GM23338 (cell line): ENCODE results near the gene TPRKB. TPM values are rescaled to one million over a fixed set of nuclear protein-coding genes. Genes with fewer than 3 reads are reported as not detected.

Source experiments
- ATAC-seq: fragments of 200-7000 bp; cut with Tn5 transposase; 3 replicates; pipeline ENCODE4 v1.9.1; 2020
- DNase-seq: peaks from one replicate; pipeline ENCODE4 v3.0.0-alpha.2; 2015; ENCODE audit warnings: low spot score
- H2AFZ ChIP-seq: fragments of 200-600 bp; sonication (generic); 2 replicates; pipeline ENCODE4 v1.8.0; 2016; ENCODE audit warnings: antibody characterized with exemption, mild to moderate bottlenecking, moderate library complexity
- H3F3A ChIP-seq: fragments of 200-600 bp; sonication (generic); replicated peaks from 2 replicates; pipeline ENCODE4 v1.8.0; 2017; ENCODE audit warnings: antibody characterized with exemption, mixed run types, low read depth
- H3K27ac ChIP-seq: fragments of 200-600 bp; sonication (generic); 2 replicates; pipeline ENCODE4 v1.6.1; 2016; ENCODE audit warnings: low read depth
- H3K27me3 ChIP-seq: fragments of 200-600 bp; sonication (generic); 2 replicates; pipeline ENCODE4 v1.8.0; 2016; ENCODE audit warnings: mild to moderate bottlenecking, mixed run types, moderate library complexity; ENCODE audit not compliant: insufficient read depth
- H3K36me3 ChIP-seq: fragments of 200-600 bp; sonication (generic); 2 replicates; pipeline ENCODE4 v1.8.0; 2016; ENCODE audit warnings: mild to moderate bottlenecking; ENCODE audit not compliant: insufficient read depth
- H3K4me1 ChIP-seq: fragments of 200-600 bp; sonication (generic); 2 replicates; pipeline ENCODE4 v1.8.0; 2016; ENCODE audit warnings: mild to moderate bottlenecking, moderate library complexity; ENCODE audit not compliant: insufficient read depth
- H3K4me2 ChIP-seq: fragments of 200-600 bp; sonication (generic); 2 replicates; pipeline ENCODE4 v1.7.1; 2017; ENCODE audit warnings: mixed run types
- H3K4me3 ChIP-seq: fragments of 200-600 bp; sonication (generic); 2 replicates; pipeline ENCODE4 v1.6.1; 2016; ENCODE audit warnings: mixed run types
- H3K79me2 ChIP-seq: fragments of 200-600 bp; sonication (generic); replicated peaks from 2 replicates; pipeline ENCODE4 v1.8.0; 2017; ENCODE audit warnings: mild to moderate bottlenecking; ENCODE audit not compliant: insufficient read depth
- H3K9me2 ChIP-seq: fragments of 200-600 bp; sonication (generic); 2 replicates; pipeline ENCODE4 v1.8.0; 2017; ENCODE audit not compliant: insufficient read depth
- H4K20me1 ChIP-seq: fragments of 200-600 bp; sonication (generic); replicated peaks from 2 replicates; pipeline ENCODE4 v1.8.0; 2017; ENCODE audit warnings: mild to moderate bottlenecking; ENCODE audit not compliant: insufficient read depth
- H3K27ac Mint-ChIP-seq: 2 replicates; pipeline ENCODE4 v1.8.0; 2020; ENCODE audit warnings: inconsistent platforms, mild to moderate bottlenecking, moderate library complexity, mixed read lengths
- H3K27me3 Mint-ChIP-seq: 3 replicates; pipeline ENCODE4 v1.8.0; 2022; ENCODE audit warnings: low read depth, mild to moderate bottlenecking, moderate library complexity, mixed read lengths, inconsistent platforms; ENCODE audit not compliant: insufficient read depth, poor library complexity
- H3K36me3 Mint-ChIP-seq: 3 replicates; pipeline ENCODE4 v1.8.0; 2021; ENCODE audit warnings: low read depth, mild to moderate bottlenecking, inconsistent platforms, moderate library complexity, mixed read lengths
- H3K4me1 Mint-ChIP-seq: 3 replicates; pipeline ENCODE4 v1.8.0; 2020; ENCODE audit warnings: mild to moderate bottlenecking, inconsistent platforms, mixed read lengths
- H3K4me3 Mint-ChIP-seq: 3 replicates; pipeline ENCODE4 v1.8.0; 2021; ENCODE audit warnings: moderate library complexity, mild to moderate bottlenecking, inconsistent platforms, mixed read lengths
- H3K9me3 Mint-ChIP-seq: 3 replicates; pipeline ENCODE4 v1.8.0; 2020; ENCODE audit warnings: moderate library complexity, mild to moderate bottlenecking, inconsistent platforms, mixed read lengths
- CREB1 ChIP-seq: fragments of 250-450 bp; sonication (Bioruptor Pico); IDR thresholded peaks from 2 replicates; pipeline ENCODE4 v1.5.0; 2020; ENCODE audit warnings: low read depth, mild to moderate bottlenecking, moderate library complexity
- CTCF ChIP-seq, 2 experiments: fragments of 200-600 bp in 1 of 2; sonication (generic) in 1 of 2; conservative IDR thresholded peaks; 2 replicates each; pipeline versions ENCODE4 v1.5.1 to v1.6.1; 2016 to 2017; ENCODE audit warnings: antibody characterized with exemption in 2 of 2, low read depth in 2 of 2, mild to moderate bottlenecking in 2 of 2, moderate library complexity in 1 of 2
- ETS1 ChIP-seq: IDR thresholded peaks from 2 replicates; pipeline ENCODE4 v1.6.1; 2016; ENCODE audit warnings: antibody characterized with exemption
- EZH2 ChIP-seq: fragments of 200-600 bp; sonication (generic); IDR thresholded peaks from one replicate; pipeline ENCODE4 v1.8.0; 2017; ENCODE audit warnings: antibody characterized with exemption, mild to moderate bottlenecking, low read depth; ENCODE audit not compliant: unreplicated experiment
- EZH2phosphoT487 ChIP-seq: fragments of 200-600 bp; sonication (generic); IDR thresholded peaks from one replicate; pipeline ENCODE4 v1.8.1; 2018; ENCODE audit warnings: antibody characterized with exemption; ENCODE audit not compliant: unreplicated experiment
- JUNB ChIP-seq: IDR thresholded peaks from one replicate; pipeline ENCODE4 v1.6.1; 2016; ENCODE audit warnings: antibody characterized with exemption; ENCODE audit not compliant: unreplicated experiment
- NANOG ChIP-seq: IDR thresholded peaks from 2 replicates; pipeline ENCODE4 v1.6.1; 2016; ENCODE audit warnings: antibody characterized with exemption, borderline replicate concordance
- POLR2AphosphoS5 ChIP-seq: IDR thresholded peaks from 2 replicates; pipeline ENCODE4 v1.6.1; 2016; ENCODE audit warnings: antibody characterized with exemption, low read depth
- REST ChIP-seq: IDR thresholded peaks from one replicate; pipeline ENCODE4 v1.6.1; 2018; ENCODE audit warnings: antibody characterized with exemption; ENCODE audit not compliant: unreplicated experiment
- STAT1 ChIP-seq: IDR thresholded peaks from one replicate; pipeline ENCODE4 v1.6.1; 2016; ENCODE audit warnings: antibody characterized with exemption; ENCODE audit not compliant: unreplicated experiment
- ZNF114 ChIP-seq: fragments of 250-450 bp; sonication (Bioruptor Pico); IDR thresholded peaks from 2 replicates; pipeline ENCODE4 v1.5.0; 2020; ENCODE audit warnings: mild to moderate bottlenecking, moderate library complexity
- ZNF331 ChIP-seq: fragments of 250-450 bp; sonication (Bioruptor Pico); IDR thresholded peaks from 2 replicates; pipeline ENCODE4 v1.5.0; 2020; ENCODE audit warnings: low read depth, mild to moderate bottlenecking, moderate library complexity
- ZNF462 ChIP-seq: fragments of 250-450 bp; sonication (Bioruptor Pico); IDR thresholded peaks from 2 replicates; pipeline ENCODE4 v1.5.0; 2020; ENCODE audit warnings: mild to moderate bottlenecking, moderate library complexity
- polyA plus RNA-seq: library from polyadenylated mRNA; unstranded; fragments of >200 nt; fragmentation: Nextera tagmentation; extraction: Ambion mirVana; gene quantifications from 2 replicates; pipeline ENCODE4 v1.2.1, GENCODE V29; 2016
- total RNA-seq: library from RNA; depleted of rRNA; stranded (reverse); fragments of >200 nt; shearing (Covaris generic); gene quantifications from 2 replicates; pipeline ENCODE4 v1.2.3, GENCODE V29; 2014

Gene TPRKB
- total and polyA plus RNA-seq, 2 experiments from 2014 or later = 31.2 to 186 TPM

- H3K79me2 ChIP-seq = no peaks in the 10 kb centered on the region
- no peaks in the 10 kb centered on the region for H3K4me1 Mint-ChIP-seq
- H3K27me3 ChIP-seq = no peaks in the 10 kb centered on the region
- no peaks in the 10 kb centered on the region for H3K9me3 Mint-ChIP-seq
- H3K4me3 Mint-ChIP-seq = no peak overlapping the region
- no peaks in the 10 kb centered on the region for H3K9me2 ChIP-seq
- no peak overlapping the region for H3K4me2 ChIP-seq
- H3K4me3 ChIP-seq = no peak overlapping the region
- no peak overlapping the region for H3K27ac Mint-ChIP-seq
- H2AFZ ChIP-seq = no peak overlapping the region
- H3K36me3 Mint-ChIP-seq = peaks cover 65% of the 10 kb centered on the region
- H3K27ac ChIP-seq = no peak overlapping the region
- no peaks in the 10 kb centered on the region for H3K27me3 Mint-ChIP-seq
- H4K20me1 ChIP-seq = peaks cover 2% of the 10 kb centered on the region
- H3F3A ChIP-seq = no peaks in the 10 kb centered on the region
- H3K4me1 ChIP-seq = no peaks in the 10 kb centered on the region
- no peak for TF ChIP-seq ZNF462
- TF ChIP-seq ZNF114 (CRISPR knock-in tag) = no peak
- no peak for TF ChIP-seq POLR2AphosphoS5
- TF ChIP-seq EZH2 = no peak
- TF ChIP-seq STAT1 = no peak
- TF ChIP-seq ZNF331 (CRISPR knock-in tag) = no peak
- TF ChIP-seq CREB1 (CRISPR knock-in tag) = no peak
- no peak for TF ChIP-seq JUNB
- no peak for TF ChIP-seq REST
- no peak for TF ChIP-seq CTCF (conservative IDR thresholded peaks at IDR 0.05; ENCODE audit: low read depth in 2 of 2)
- TF ChIP-seq ETS1 = no peak
- no peak for TF ChIP-seq NANOG
- no peak for TF ChIP-seq EZH2phosphoT487
- no peak for DNase-seq
- ATAC-seq = no peak
- H3K36me3 ChIP-seq = peaks cover 39% of the 10 kb centered on the region
Measured at GRCh38 chr2:73772819-73773218, 35.7 kb upstream of the TPRKB start.
